ENCODE measurements around the gene GRAP2.
A peak's percentile ranks its signal among the peaks of the same experiment; 100 is the strongest.

GRAP2 gene

GRCh38 chr22:39954584-39955055 lies 53.7 kb downstream of the GRAP2 start:
- TF ChIP-seq REST (IDR thresholded peaks at IDR 0.05; ENCODE audit: insufficient replicate concordance, low read depth) (no peak), GABPA (IDR thresholded peaks at IDR 0.05; ENCODE audit: low read depth) (no peak), CTCF (IDR thresholded peaks at IDR 0.05; ENCODE audit: insufficient read depth, low read length) (no peak), SPI1 (IDR thresholded peaks at IDR 0.05; ENCODE audit: borderline replicate concordance, low read depth) (no peak), POLR2AphosphoS5 (IDR thresholded peaks at IDR 0.05; ENCODE audit: low read depth) (no peak)
- H3K4me3 ChIP-seq (replicated peaks; ENCODE audit: insufficient read depth, low read length), result no peak overlapping the region
- no peak overlapping the region for H3K27ac ChIP-seq (replicated peaks)
- no peaks in the 10 kb centered on the region for H3K27me3 ChIP-seq (ENCODE audit: insufficient read depth, poor library complexity, severe bottlenecking)
- no peak for DNase-seq (ENCODE audit: low read depth in 1 of 2, low spot score in 1 of 2)

GRCh38 chr22:39955675-39956074 lies 54.8 kb downstream of the GRAP2 start:
- Histone ChIP-seq H3K27ac (replicated peaks) (no peak overlapping the region), H3K4me3 (replicated peaks; ENCODE audit: insufficient read depth, low read length) (no peak overlapping the region), H3K27me3 (ENCODE audit: insufficient read depth, poor library complexity, severe bottlenecking) (no peaks in the 10 kb centered on the region)
- no peak for DNase-seq (ENCODE audit: low read depth in 1 of 2, low spot score in 1 of 2)
- TF ChIP-seq SPI1 (IDR thresholded peaks at IDR 0.05; ENCODE audit: borderline replicate concordance, low read depth), result no peak
- no peak for TF ChIP-seq POLR2AphosphoS5 (IDR thresholded peaks at IDR 0.05; ENCODE audit: low read depth)
- TF ChIP-seq REST (IDR thresholded peaks at IDR 0.05; ENCODE audit: insufficient replicate concordance, low read depth), result no peak
- no peak for TF ChIP-seq CTCF (IDR thresholded peaks at IDR 0.05; ENCODE audit: insufficient read depth, low read length)
- no peak for TF ChIP-seq GABPA (IDR thresholded peaks at IDR 0.05; ENCODE audit: low read depth)

- Histone ChIP-seq H3K4me3 (replicated peaks; ENCODE audit: insufficient read depth, low read length) (no peak overlapping the region), H3K27ac (replicated peaks) (no peak overlapping the region), H3K27me3 (ENCODE audit: insufficient read depth, poor library complexity, severe bottlenecking) (no peaks in the 10 kb centered on the region)
- TF ChIP-seq POLR2AphosphoS5 (IDR thresholded peaks at IDR 0.05; ENCODE audit: low read depth) (peak; percentile 50; the same call in 1 of the 2 replicates), SPI1 (IDR thresholded peaks at IDR 0.05; ENCODE audit: borderline replicate concordance, low read depth) (peak; percentile 69), CTCF (IDR thresholded peaks at IDR 0.05; ENCODE audit: insufficient read depth, low read length) (no peak)
- peak in 1 of 2 experiments; percentile 51 for DNase-seq (ENCODE audit: low read depth in 1 of 2, low spot score in 1 of 2)
Measured at GRCh38 chr22:39956932-39957664, 56.2 kb downstream of the GRAP2 start.
